IMR-90 (cell line): ENCODE data around the gene TRIML2.

Source experiments
- BHLHE40 ChIP-seq: fragments of 150-350 bp; IDR thresholded peaks from 2 replicates; pipeline ENCODE4 v1.6.1; 2016; ENCODE audit warnings: mild to moderate bottlenecking, low read depth, low read length
- CEBPB ChIP-seq: IDR thresholded peaks from 2 replicates; pipeline ENCODE4 v1.6.1; 2012; ENCODE audit warnings: low read depth, low read length, improper control_type of control experiment
- CHD1 ChIP-seq: IDR thresholded peaks from 2 replicates; pipeline ENCODE4 v1.6.1; 2012; ENCODE audit warnings: low read depth, low read length, improper control_type of control experiment
- MAZ ChIP-seq: IDR thresholded peaks from 2 replicates; pipeline ENCODE4 v1.6.1; 2012; ENCODE audit warnings: low read depth, mild to moderate bottlenecking, low read length, improper control_type of control experiment, moderate library complexity, borderline replicate concordance
- NFE2L2 ChIP-seq: fragments of 150-350 bp; IDR thresholded peaks from 2 replicates; pipeline ENCODE4 v1.6.1; 2016; ENCODE audit warnings: low read depth, mild to moderate bottlenecking, low read length
- POLR2A ChIP-seq: IDR thresholded peaks from 2 replicates; pipeline ENCODE4 v1.6.1; 2012; ENCODE audit warnings: mild to moderate bottlenecking, low read depth, low read length
- RAD21 ChIP-seq: IDR thresholded peaks from 2 replicates; pipeline ENCODE4 v1.6.1; 2012; ENCODE audit warnings: low read length, improper control_type of control experiment
- RCOR1 ChIP-seq: IDR thresholded peaks from 2 replicates; pipeline ENCODE4 v1.6.1; 2012; ENCODE audit warnings: mild to moderate bottlenecking, low read length, improper control_type of control experiment; ENCODE audit not compliant: insufficient replicate concordance
- SMC3 ChIP-seq: fragments of 150-350 bp; IDR thresholded peaks from 2 replicates; pipeline ENCODE4 v1.6.1; 2016; ENCODE audit warnings: low read depth, mild to moderate bottlenecking, antibody characterized with exemption, low read length, moderate library complexity
- TF ChIP-seq, protein P1 (sequence below): conservative IDR thresholded peaks from 2 replicates; pipeline ENCODE4 v1.5.1; 2012; ENCODE audit warnings: mild to moderate bottlenecking, low read depth, low read length, improper control_type of control experiment
- TF ChIP-seq, protein P2 (sequence below): fragments of 150-350 bp; IDR thresholded peaks from 2 replicates; pipeline ENCODE4 v1.6.1; 2016; ENCODE audit warnings: low read depth, mild to moderate bottlenecking, low read length, moderate library complexity, borderline replicate concordance
- TF ChIP-seq, protein P3 (sequence below): fragments of 150-350 bp; IDR thresholded peaks from 2 replicates; pipeline ENCODE4 v1.6.1; 2017; ENCODE audit warnings: mild to moderate bottlenecking, antibody characterized with exemption, low read length, low read depth

DNA sequence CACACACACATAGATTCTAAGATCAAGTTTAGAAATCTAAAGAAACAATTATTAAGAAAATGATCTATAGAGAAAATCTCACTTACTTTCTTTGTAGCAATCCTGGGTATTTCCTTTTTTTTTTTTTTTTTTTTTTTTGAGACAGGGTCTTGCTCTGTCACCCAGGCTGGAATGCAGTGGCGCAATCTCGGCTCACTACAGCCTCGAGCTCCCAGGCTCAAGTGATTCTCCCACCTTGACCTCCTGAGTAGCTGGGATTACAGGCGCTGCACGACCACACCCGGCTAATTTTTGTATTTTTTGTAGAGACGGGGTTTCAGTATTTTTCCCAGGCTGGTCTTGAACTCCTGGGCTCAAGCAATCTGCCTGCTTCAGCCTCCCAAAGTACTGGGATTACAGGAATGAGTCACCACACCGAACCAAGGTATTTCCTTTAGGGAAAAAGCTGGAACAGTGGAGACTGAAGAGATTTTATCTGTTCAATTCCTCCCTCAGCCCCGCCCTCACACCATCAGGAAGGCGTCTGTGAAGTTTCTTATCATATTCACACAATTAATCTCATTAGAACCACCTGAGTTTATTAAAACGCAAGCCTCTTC is at the start of gene TRIML2:
- TF ChIP-seq BHLHE40 (no peak), POLR2A (no peak), RAD21 (no peak), RCOR1 (no peak), CEBPB (no peak), MAZ (no peak), SMC3 (no peak), CHD1 (no peak), NFE2L2 (no peak)
- TF ChIP-seq, protein P1, sequence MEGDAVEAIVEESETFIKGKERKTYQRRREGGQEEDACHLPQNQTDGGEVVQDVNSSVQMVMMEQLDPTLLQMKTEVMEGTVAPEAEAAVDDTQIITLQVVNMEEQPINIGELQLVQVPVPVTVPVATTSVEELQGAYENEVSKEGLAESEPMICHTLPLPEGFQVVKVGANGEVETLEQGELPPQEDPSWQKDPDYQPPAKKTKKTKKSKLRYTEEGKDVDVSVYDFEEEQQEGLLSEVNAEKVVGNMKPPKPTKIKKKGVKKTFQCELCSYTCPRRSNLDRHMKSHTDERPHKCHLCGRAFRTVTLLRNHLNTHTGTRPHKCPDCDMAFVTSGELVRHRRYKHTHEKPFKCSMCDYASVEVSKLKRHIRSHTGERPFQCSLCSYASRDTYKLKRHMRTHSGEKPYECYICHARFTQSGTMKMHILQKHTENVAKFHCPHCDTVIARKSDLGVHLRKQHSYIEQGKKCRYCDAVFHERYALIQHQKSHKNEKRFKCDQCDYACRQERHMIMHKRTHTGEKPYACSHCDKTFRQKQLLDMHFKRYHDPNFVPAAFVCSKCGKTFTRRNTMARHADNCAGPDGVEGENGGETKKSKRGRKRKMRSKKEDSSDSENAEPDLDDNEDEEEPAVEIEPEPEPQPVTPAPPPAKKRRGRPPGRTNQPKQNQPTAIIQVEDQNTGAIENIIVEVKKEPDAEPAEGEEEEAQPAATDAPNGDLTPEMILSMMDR, result no peak
- TF ChIP-seq, protein P2, sequence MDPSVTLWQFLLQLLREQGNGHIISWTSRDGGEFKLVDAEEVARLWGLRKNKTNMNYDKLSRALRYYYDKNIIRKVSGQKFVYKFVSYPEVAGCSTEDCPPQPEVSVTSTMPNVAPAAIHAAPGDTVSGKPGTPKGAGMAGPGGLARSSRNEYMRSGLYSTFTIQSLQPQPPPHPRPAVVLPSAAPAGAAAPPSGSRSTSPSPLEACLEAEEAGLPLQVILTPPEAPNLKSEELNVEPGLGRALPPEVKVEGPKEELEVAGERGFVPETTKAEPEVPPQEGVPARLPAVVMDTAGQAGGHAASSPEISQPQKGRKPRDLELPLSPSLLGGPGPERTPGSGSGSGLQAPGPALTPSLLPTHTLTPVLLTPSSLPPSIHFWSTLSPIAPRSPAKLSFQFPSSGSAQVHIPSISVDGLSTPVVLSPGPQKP, result no peak
- TF ChIP-seq, protein P3, sequence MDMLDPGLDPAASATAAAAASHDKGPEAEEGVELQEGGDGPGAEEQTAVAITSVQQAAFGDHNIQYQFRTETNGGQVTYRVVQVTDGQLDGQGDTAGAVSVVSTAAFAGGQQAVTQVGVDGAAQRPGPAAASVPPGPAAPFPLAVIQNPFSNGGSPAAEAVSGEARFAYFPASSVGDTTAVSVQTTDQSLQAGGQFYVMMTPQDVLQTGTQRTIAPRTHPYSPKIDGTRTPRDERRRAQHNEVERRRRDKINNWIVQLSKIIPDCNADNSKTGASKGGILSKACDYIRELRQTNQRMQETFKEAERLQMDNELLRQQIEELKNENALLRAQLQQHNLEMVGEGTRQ, result no peak
